PC-9 (cell line): Measurements from ENCODE around the gene CCDC148. TPM values are rescaled to one million over a fixed set of nuclear protein-coding genes. Genes with fewer than 3 reads are reported as not detected.

Source experiments
- BruUV-seq: library from RNA; stranded (reverse); fragments of 400-500 nt; replicated peaks from 2 replicates; lab custom pipeline; 2021; lab: Mats Ljungman, UMichigan
- CTCF ChIA-PET: fragments of 300-600 bp; sonication (Branson Sonifier 250); formaldehyde crosslinking; loops from one replicate; lab custom pipeline; 2022; ENCODE audit warnings: antibody characterized with exemption; lab: Charles Lee
- POLR2A ChIA-PET: fragments of 300-600 bp; sonication (Branson Sonifier 250); formaldehyde crosslinking; loops from one replicate; lab custom pipeline; 2022; ENCODE audit warnings: antibody characterized with exemption; ENCODE audit not compliant: unreplicated experiment; lab: Charles Lee
- DNase-seq, 2 experiments: peaks; one replicate each; pipeline versions ENCODE4 v3.0.0 to v3.0.0-alpha.2; 2015 to 2022; ENCODE audit warnings: mixed read lengths in 1 of 2
- H2AFZ ChIP-seq: fragments of 200-600 bp; sonication (generic); 2 replicates; pipeline ENCODE4 v1.8.1; 2017; ENCODE audit warnings: antibody characterized with exemption
- H3F3A ChIP-seq: fragments of 200-600 bp; sonication (generic); 2 replicates; pipeline ENCODE4 v1.8.1; 2017; ENCODE audit warnings: antibody characterized with exemption, mild to moderate bottlenecking, low read depth; ENCODE audit not compliant: insufficient read depth
- H3K27ac ChIP-seq: fragments of 200-600 bp; sonication (generic); 2 replicates; pipeline ENCODE4 v1.6.1; 2016; ENCODE audit warnings: mixed run types
- H3K27me3 ChIP-seq: fragments of 200-600 bp; sonication (generic); 2 replicates; pipeline ENCODE4 v1.6.1; 2016; ENCODE audit warnings: low read depth, mixed run types; ENCODE audit not compliant: insufficient read depth
- H3K36me3 ChIP-seq: fragments of 200-600 bp; sonication (generic); 2 replicates; pipeline ENCODE4 v1.6.1; 2016; ENCODE audit warnings: low read depth, mixed run types
- H3K4me1 ChIP-seq: fragments of 200-600 bp; sonication (generic); replicated peaks from 2 replicates; pipeline ENCODE4 v1.6.1; 2016; ENCODE audit warnings: mixed run types; ENCODE audit not compliant: insufficient read depth
- H3K4me2 ChIP-seq: fragments of 200-600 bp; sonication (generic); 2 replicates; pipeline ENCODE4 v1.6.1; 2017; ENCODE audit warnings: mixed run types
- H3K4me3 ChIP-seq: fragments of 200-600 bp; sonication (generic); 2 replicates; pipeline ENCODE4 v1.6.1; 2016; ENCODE audit warnings: mixed run types
- H3K79me2 ChIP-seq: fragments of 200-600 bp; sonication (generic); 2 replicates; pipeline ENCODE4 v1.6.1; 2017; ENCODE audit warnings: low read depth, mixed run types
- H3K9me2 ChIP-seq: fragments of 200-600 bp; sonication (generic); 2 replicates; pipeline ENCODE4 v1.8.1; 2017; ENCODE audit warnings: mild to moderate bottlenecking; ENCODE audit not compliant: insufficient read depth
- H3K9me3 ChIP-seq: fragments of 200-600 bp; sonication (generic); 2 replicates; pipeline ENCODE4 v1.8.1; 2016; ENCODE audit warnings: low read depth; ENCODE audit not compliant: insufficient read depth
- H4K20me1 ChIP-seq: fragments of 200-600 bp; sonication (generic); 2 replicates; pipeline ENCODE4 v1.8.1; 2017; ENCODE audit not compliant: insufficient read depth
- EZH2 ChIP-seq: fragments of 200-600 bp; sonication (generic); IDR thresholded peaks from 2 replicates; pipeline ENCODE4 v1.8.0; 2017; ENCODE audit warnings: antibody characterized with exemption, low read depth
- intact Hi-C: fragments of 100-400 bp; cut with micrococcal nuclease; formaldehyde crosslinking; loops from one replicate; pipeline ENCODE4 v1.10.0; 2022; ENCODE audit not compliant: unreplicated experiment
- total RNA-seq: library from RNA; stranded (reverse); gene quantifications from 2 replicates; pipeline ENCODE4 v1.2.3, GENCODE V29; 2021
- TF ChIP-seq, protein P1 (sequence below): fragments of 200-600 bp; sonication (generic); conservative IDR thresholded peaks from 2 replicates; pipeline ENCODE4 v1.6.1; 2017; ENCODE audit warnings: mixed run types, antibody characterized with exemption, mild to moderate bottlenecking, moderate library complexity

CCDC148 gene
- total RNA-seq, 1 experiment from 2014 or later = 1.8 TPM

DNA sequence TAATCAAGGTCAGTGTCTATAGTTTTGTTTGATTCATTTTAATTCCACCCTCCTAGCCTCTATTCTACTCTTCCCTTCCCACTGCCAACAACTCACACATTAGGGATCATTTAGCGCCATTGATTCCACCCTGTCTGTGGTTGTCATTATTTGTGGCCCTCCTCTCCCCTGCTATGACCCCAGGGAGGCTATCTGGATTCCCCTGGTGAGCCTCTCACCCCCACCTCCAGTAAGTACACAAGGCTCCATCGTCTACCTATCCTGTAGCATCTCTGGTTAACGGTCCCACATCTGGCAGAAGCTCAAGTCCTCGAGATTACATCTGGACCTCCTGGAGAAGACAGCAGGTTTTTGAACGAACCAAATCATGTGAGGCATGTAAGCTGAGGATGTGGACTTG, 327.5 kb downstream of the CCDC148 start:
- BruUV-seq = no TSS peak
- Histone ChIP-seq H3K9me3 (no peaks in the 10 kb centered on the region), H4K20me1 (no peaks in the 10 kb centered on the region), H3K27me3 (no peaks in the 10 kb centered on the region), H3K4me1 (no peaks in the 10 kb centered on the region; the same call in 1 of the 2 replicates), H3K27ac (no peak overlapping the region), H3K4me2 (no peak overlapping the region), H3F3A (no peaks in the 10 kb centered on the region), H3K9me2 (no peaks in the 10 kb centered on the region), H3K79me2 (no peaks in the 10 kb centered on the region), H3K36me3 (no peaks in the 10 kb centered on the region), H3K4me3 (no peak overlapping the region), H2AFZ (no peak overlapping the region)
- POLR2A ChIA-PET = no interaction called here
- TF ChIP-seq, protein P1, sequence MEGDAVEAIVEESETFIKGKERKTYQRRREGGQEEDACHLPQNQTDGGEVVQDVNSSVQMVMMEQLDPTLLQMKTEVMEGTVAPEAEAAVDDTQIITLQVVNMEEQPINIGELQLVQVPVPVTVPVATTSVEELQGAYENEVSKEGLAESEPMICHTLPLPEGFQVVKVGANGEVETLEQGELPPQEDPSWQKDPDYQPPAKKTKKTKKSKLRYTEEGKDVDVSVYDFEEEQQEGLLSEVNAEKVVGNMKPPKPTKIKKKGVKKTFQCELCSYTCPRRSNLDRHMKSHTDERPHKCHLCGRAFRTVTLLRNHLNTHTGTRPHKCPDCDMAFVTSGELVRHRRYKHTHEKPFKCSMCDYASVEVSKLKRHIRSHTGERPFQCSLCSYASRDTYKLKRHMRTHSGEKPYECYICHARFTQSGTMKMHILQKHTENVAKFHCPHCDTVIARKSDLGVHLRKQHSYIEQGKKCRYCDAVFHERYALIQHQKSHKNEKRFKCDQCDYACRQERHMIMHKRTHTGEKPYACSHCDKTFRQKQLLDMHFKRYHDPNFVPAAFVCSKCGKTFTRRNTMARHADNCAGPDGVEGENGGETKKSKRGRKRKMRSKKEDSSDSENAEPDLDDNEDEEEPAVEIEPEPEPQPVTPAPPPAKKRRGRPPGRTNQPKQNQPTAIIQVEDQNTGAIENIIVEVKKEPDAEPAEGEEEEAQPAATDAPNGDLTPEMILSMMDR = no peak
- no peak for TF ChIP-seq EZH2
- CTCF ChIA-PET = no interaction called here
- intact Hi-C loops = no loop called here
- no peak for DNase-seq

DNA sequence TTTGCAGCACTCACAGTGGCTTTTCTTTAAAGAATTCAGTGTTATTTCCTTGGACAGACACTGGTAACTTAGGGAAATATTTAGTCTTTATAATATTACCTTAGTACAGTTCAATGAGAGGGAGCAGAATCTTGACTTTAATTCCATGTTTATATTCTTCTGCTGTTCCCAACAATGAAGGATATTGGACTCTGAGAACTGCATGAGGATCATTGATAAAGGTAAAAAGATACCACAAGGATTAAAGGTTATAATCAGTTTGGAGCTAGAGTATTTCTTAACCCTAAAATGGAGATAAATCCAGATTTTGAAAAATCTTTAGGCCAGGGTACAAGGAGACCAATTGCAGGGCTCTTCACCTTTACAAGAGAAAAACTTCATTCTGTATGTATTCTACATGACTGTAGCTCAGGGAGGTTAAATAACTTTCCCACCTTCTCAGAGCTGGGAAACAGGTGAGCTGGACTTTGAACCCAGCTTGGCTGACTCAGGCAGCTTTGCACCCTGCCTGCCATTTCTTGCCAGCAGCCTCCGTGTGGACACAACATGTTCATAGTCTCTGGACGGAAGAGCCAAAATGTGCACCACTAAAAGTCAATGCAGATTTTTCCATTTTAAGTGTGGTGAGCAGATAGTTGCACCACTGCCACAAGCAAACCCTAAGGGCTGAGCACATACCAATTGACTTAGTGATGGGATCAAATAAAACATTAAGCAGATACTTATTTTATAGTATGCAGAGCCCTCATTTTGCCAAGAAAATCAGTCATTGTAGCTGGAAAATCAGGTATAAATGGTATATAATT, 328.2 kb downstream of the CCDC148 start:
- CTCF ChIA-PET = no interaction called here
- BruUV-seq = no TSS peak

DNA sequence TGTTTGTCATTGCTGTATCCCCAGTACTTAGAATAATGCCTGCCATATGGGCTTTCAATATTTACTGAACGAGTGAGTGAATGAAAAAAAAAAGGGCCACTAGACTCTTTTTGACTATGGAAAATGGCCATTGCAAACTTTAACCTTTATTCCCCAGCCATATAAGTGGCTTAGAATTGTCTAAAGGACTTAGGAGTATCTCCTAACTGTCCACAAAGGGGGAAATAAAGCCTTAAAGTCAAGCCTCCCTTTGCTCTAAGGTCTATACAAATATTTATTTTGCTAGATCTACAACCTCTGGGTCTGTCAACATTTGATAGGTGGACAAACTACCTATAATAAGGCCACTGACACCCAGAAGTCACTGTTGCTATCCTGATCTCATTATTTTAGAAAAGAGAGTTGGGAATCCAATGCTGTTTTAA, 329.2 kb downstream of the CCDC148 start:
- BruUV-seq = no TSS peak
- CTCF ChIA-PET = no interaction called here
- POLR2A ChIA-PET = no interaction called here
- Histone ChIP-seq H3K4me1 (no peaks in the 10 kb centered on the region; the same call in 1 of the 2 replicates), H3K27ac (no peak overlapping the region), H3K4me2 (no peak overlapping the region), H3K27me3 (no peaks in the 10 kb centered on the region), H3K9me3 (no peaks in the 10 kb centered on the region), H3K79me2 (no peaks in the 10 kb centered on the region), H2AFZ (no peak overlapping the region), H4K20me1 (no peaks in the 10 kb centered on the region), H3F3A (no peaks in the 10 kb centered on the region), H3K36me3 (no peaks in the 10 kb centered on the region), H3K9me2 (no peaks in the 10 kb centered on the region), H3K4me3 (no peak overlapping the region)
- intact Hi-C loops = no loop called here
- DNase-seq = no peak
- TF ChIP-seq, protein P1 = no peak
- TF ChIP-seq EZH2 = no peak

More for the DNA sequence above, 328.2 kb downstream of the CCDC148 start:
- DNase-seq = no peak
- no peaks in the 10 kb centered on the region; the same call in 1 of the 2 replicates for H3K4me1 ChIP-seq
- H2AFZ ChIP-seq = no peak overlapping the region
- H3K36me3 ChIP-seq = no peaks in the 10 kb centered on the region
- H3K79me2 ChIP-seq = no peaks in the 10 kb centered on the region
- intact Hi-C loops = no loop called here
- no peak overlapping the region for H3K27ac ChIP-seq
- no peaks in the 10 kb centered on the region for H3K27me3 ChIP-seq
- H3K9me2 ChIP-seq = no peaks in the 10 kb centered on the region
- POLR2A ChIA-PET = no interaction called here
- H4K20me1 ChIP-seq = no peaks in the 10 kb centered on the region
- H3K9me3 ChIP-seq = no peaks in the 10 kb centered on the region
- no peak overlapping the region for H3K4me2 ChIP-seq
- TF ChIP-seq EZH2 = no peak
- TF ChIP-seq, protein P1 = no peak
- H3F3A ChIP-seq = no peaks in the 10 kb centered on the region
- no peak overlapping the region for H3K4me3 ChIP-seq
